HS-5 (cell line): ENCODE data around the gene GAL3ST1.

Source experiments
- DNase-seq: peaks from one replicate; pipeline ENCODE4 v3.0.0-alpha.2; 2012; ENCODE audit warnings: low read depth

Gene GAL3ST1

GRCh38 chr22:30535182-30535581 is 39.3 kb downstream of the GAL3ST1 start:
- DNase-seq: no peak

DNA sequence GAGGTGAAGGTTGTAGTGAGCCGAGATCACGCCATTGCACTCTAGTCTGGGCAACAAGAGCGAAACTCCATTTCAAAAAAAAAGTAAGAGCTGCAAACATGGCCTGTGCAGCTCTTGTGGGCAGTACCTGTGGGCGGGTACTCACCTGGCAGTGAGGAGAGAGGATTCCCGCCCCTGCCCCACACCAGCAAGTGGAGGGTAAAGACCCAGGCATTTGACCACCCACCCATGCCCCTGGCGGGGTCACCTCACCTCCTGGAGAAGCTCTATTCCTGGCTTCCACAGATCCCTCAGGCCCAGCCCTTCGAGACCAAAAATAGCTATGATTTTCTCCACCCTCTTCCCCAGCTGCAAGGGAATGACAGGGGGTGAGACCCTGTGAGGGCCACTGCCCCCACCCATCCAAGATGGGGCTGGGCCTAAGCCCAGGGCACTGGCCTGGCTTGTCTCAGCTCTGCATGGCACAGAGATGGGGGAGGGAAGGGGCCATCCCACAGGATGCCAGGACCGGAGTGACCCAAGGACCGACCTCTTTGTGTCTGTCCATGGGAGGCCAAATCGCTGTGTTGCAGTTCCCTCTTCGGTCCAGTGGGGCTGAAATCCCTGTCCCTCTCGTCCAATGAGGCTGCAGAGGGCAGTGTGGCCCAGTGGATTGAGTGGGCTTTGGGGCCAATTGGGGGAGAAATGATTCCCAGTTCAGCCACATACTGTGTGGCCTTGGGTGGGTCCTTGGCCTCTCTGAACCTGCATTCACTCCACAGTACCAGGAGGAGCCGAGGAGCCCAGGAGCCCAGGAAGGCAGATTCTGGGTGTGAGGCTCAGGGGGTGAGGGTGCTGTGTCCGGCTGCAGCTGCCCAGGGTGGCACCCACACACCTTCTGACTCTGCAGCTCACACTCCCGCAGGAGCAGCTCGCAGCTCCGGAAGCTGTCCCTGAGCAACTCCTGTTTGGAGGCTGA is 42.5 kb downstream of the GAL3ST1 start:
- no peak for DNase-seq

GRCh38 chr22:30526656-30527055 is 47.8 kb downstream of the GAL3ST1 start:
- DNase-seq: no peak

DNA sequence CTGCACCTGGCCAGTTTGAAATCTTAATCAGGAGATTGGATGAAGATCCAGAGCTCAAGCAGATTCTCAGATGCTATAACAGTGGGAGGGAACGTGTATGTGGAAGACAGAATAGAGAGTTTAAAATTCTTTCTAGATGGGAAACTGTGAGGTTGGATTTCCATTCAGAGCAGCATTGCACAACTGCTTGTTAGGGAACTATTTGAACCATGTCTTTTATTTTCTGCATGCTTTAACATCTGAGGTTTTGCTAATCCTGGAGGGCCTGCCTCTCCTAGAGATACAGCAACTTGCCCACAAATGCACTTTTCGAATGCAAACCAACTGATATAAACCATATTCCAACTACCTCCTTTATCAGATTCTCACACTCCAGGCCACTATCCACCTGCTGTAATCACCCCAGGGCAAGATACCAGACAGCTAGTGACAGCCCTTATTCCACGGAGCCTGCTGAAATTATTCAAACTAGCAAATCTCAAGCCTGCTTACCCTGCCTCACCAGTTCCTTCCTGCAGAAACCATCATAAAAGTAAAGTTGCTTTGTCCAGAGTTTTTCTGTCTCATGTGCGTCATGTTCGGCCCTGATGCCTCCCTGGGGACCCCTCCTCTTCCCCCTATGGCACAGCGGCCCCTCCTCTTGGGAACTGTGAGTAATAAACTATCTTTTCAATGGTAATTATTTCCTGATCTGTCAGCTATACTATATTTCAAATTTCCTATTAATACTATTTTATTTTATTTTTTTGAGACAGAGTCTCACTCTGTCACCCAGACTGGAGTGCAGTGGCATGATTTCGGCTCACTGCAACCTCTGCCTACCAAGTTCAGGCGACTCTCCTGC is 50.6 kb downstream of the GAL3ST1 start:
- no peak for DNase-seq

- DNase-seq: no peak
Measured at GRCh38 chr22:30521368-30522156, 52.9 kb downstream of the GAL3ST1 start.

GRCh38 chr22:30519842-30520425 is 54.5 kb downstream of the GAL3ST1 start:
- DNase-seq: no peak

GRCh38 chr22:30516731-30517130 is 57.7 kb downstream of the GAL3ST1 start:
- DNase-seq: no peak

DNA sequence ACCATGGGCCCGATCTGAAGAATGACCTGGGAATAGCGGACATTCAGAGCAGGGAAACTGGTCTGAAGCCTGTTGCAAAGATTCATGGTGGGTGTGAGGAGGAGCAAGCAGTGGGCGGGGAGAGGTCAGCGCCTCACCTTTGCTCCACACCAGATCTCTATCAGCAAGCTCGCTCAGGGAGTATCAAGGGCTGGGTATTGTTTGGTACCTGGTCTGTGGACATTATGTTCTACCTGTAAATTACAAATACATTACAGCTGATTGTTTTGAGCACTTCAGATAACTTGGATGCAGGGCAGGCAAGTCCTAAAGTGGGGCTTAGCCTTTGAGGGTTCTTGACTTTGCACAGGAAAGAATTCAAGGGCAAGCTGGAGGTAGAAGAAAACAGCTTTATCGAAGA is 58.2 kb downstream of the GAL3ST1 start:
- DNase-seq: no peak

DNA sequence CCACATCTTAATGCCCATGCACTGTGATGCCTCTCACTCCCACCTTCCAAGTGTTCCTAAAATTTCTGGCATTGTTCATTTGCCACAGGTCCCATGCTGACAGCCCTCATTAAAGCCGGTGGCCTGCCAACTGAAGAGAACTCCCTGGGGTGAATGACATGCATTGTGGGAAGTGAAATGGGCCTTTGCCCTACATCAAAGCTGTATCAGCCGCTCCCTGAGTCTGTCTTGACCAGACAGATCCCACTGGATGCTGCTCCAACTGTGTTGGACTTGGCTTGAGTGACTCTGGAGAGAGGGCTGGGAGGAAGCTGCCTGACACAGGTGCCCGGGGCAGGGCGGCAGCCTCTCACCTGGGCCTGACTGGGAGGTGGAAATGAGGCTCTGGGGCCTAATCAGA is 60.2 kb downstream of the GAL3ST1 start:
- no peak for DNase-seq

- DNase-seq: no peak
Measured at GRCh38 chr22:30513462-30513861, 61.0 kb downstream of the GAL3ST1 start.

GRCh38 chr22:30511911-30512310 is 62.6 kb downstream of the GAL3ST1 start:
- DNase-seq: no peak

GRCh38 chr22:30511109-30511508 is 63.4 kb downstream of the GAL3ST1 start:
- DNase-seq: no peak

DNA sequence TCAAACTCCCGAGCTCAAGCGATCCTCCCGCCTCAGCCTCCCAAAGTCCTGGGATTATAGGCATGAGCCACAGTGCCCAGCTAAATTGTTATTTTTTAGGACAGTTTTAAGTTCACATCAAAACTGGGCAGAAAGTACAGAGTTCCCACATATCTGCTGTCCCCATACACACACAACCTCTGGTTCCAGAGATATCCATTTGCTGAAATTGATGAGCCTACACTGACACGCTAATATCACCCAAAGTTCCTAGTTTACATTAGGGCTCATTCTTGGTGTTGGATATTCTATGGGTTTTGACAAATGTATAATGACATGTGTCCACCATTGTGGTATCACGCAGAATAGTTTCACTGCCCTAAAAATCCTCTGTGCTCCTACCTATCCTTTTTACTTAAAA is 66.2 kb downstream of the GAL3ST1 start:
- no peak for DNase-seq

DNA sequence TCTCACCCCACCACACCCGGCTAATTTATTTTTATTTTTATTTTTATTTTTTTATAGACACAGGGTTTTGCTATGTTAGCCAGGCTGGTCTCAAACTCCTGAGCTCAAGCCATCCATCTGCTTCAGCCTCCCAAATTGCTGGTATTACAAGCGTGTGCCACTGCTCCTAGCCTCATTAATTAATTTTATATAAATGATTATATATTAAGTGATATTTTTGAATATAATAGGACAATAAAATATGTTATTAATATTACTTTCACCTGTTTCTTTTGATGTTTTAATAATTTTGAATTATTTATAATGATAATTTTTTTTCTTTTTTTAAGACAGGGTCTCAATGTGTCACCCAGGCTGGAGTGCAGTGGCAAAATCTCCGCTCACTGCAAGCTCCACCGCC is 66.8 kb downstream of the GAL3ST1 start:
- DNase-seq: no peak

- DNase-seq: no peak
Measured at GRCh38 chr22:30506507-30506968, 67.9 kb downstream of the GAL3ST1 start.
